Prostate gland (tissue), 2 donors: ENCODE results near the gene TSHZ2.

Experiments
- CTCF ChIP-seq, 4 experiments: fragments of 200-600 bp in 2 of 4; fragments of 450-650 bp in 2 of 4; sonication (generic) in 2 of 4; IDR thresholded peaks; 1 replicate in 3 of 4; 2 replicates in 1 of 4; pipeline ENCODE4 v1.5.1; 2016 to 2019; ENCODE audit warnings: antibody characterized with exemption in 4 of 4, mild to moderate bottlenecking in 2 of 4, moderate library complexity in 2 of 4
- POLR2A ChIP-seq: fragments of 450-650 bp; IDR thresholded peaks from one replicate; pipeline ENCODE4 v1.6.1; 2016; ENCODE audit warnings: antibody characterized with exemption, mild to moderate bottlenecking

- TF ChIP-seq CTCF (IDR thresholded peaks at IDR 0.05) (no peak), POLR2A (no peak)
Measured at GRCh38 chr20:53084408-53084997, 112.3 kb downstream of the TSHZ2 start.
